Ishikawa (cell line): ENCODE data around the gene PLCB4.

Experiments used
- CEBPB ChIP-seq: IDR thresholded peaks from 2 replicates; pipeline ENCODE4 v1.6.1; 2012
- CREB1 ChIP-seq: IDR thresholded peaks from 2 replicates; pipeline ENCODE4 v1.6.1; 2012; ENCODE audit warnings: low read depth
- EGR1 ChIP-seq: IDR thresholded peaks from 2 replicates; pipeline ENCODE4 v1.6.1; 2012
- EP300 ChIP-seq: IDR thresholded peaks from 2 replicates; pipeline ENCODE4 v1.6.1; 2012; ENCODE audit warnings: borderline replicate concordance
- FOXM1 ChIP-seq: IDR thresholded peaks from 2 replicates; pipeline ENCODE4 v1.6.1; 2012; ENCODE audit warnings: low read depth, borderline replicate concordance
- MAX ChIP-seq: IDR thresholded peaks from 2 replicates; pipeline ENCODE4 v1.6.1; 2012
- NFIC ChIP-seq: IDR thresholded peaks from 2 replicates; pipeline ENCODE4 v1.6.1; 2012
- RAD21 ChIP-seq: IDR thresholded peaks from 2 replicates; pipeline ENCODE4 v1.6.1; 2012; ENCODE audit warnings: low read depth
- REST ChIP-seq: IDR thresholded peaks from 2 replicates; pipeline ENCODE4 v1.6.1; 2012; ENCODE audit warnings: low read depth, mild to moderate bottlenecking
- TAF1 ChIP-seq: IDR thresholded peaks from 2 replicates; pipeline ENCODE4 v1.6.1; 2012; ENCODE audit warnings: low read depth, mild to moderate bottlenecking
- TCF12 ChIP-seq: IDR thresholded peaks from 2 replicates; pipeline ENCODE4 v1.6.1; 2012; ENCODE audit warnings: low read depth
- TEAD4 ChIP-seq: IDR thresholded peaks from 2 replicates; pipeline ENCODE4 v1.6.1; 2012
- USF1 ChIP-seq: IDR thresholded peaks from 2 replicates; pipeline ENCODE4 v1.6.1; 2012
- YY1 ChIP-seq: IDR thresholded peaks from 2 replicates; pipeline ENCODE4 v1.6.1; 2012; ENCODE audit warnings: low read depth
- ZBTB7A ChIP-seq: IDR thresholded peaks from 2 replicates; pipeline ENCODE4 v1.6.1; 2012; ENCODE audit warnings: low read depth

Gene PLCB4

GRCh38 chr20:9478771-9479170, 409.9 kb downstream of the PLCB4 start:
- TF ChIP-seq CREB1 (no peak), YY1 (no peak), ZBTB7A (no peak), NFIC (no peak), EP300 (no peak), CEBPB (no peak), RAD21 (no peak), REST (no peak), TCF12 (no peak), TEAD4 (no peak), EGR1 (no peak), FOXM1 (no peak), TAF1 (no peak), MAX (no peak), USF1 (no peak)

- TF ChIP-seq RAD21, result no peak
- TF ChIP-seq FOXM1, result no peak
- no peak for TF ChIP-seq MAX
- no peak for TF ChIP-seq REST
- no peak for TF ChIP-seq NFIC
- TF ChIP-seq CREB1, result no peak
- no peak for TF ChIP-seq TCF12
- TF ChIP-seq YY1, result no peak
- no peak for TF ChIP-seq EP300
- TF ChIP-seq ZBTB7A, result no peak
- TF ChIP-seq TAF1, result no peak
- no peak for TF ChIP-seq TEAD4
These were observed 411.2 kb downstream of the PLCB4 start for GRCh38 chr20:9480066-9480465.

- TF ChIP-seq REST (no peak), YY1 (no peak), NFIC (no peak)
These were observed 413.3 kb downstream of the PLCB4 start for GRCh38 chr20:9482180-9482579.

- TF ChIP-seq USF1 (no peak), TCF12 (no peak), RAD21 (no peak), EGR1 (no peak), REST (no peak), FOXM1 (no peak)
These were observed 414.2 kb downstream of the PLCB4 start for GRCh38 chr20:9483131-9483530.
